Stimulated activated CD8-positive, alpha-beta memory T cell treated with anti-CD3 and anti-CD28 coated beads, Interleukin-7, amount 100 ng/mL, for 48 hours (primary cell): ENCODE data around the gene PPFIA4.
A peak's percentile ranks its signal among the peaks of the same experiment; 100 is the strongest.
"Not testable (repeated sequence)": the region's sequence is repeated elsewhere in the genome, so short reads cannot be mapped to it uniquely, and the experiment has no call there.

Experiments
- DNase-seq, 2 donors: peaks; one replicate each; pipeline ENCODE4 v3.0.0-alpha.2; 2020; ENCODE audit warnings: low read depth in 1 of 2; ENCODE audit errors: extremely low read depth in 1 of 2

PPFIA4 gene

DNA sequence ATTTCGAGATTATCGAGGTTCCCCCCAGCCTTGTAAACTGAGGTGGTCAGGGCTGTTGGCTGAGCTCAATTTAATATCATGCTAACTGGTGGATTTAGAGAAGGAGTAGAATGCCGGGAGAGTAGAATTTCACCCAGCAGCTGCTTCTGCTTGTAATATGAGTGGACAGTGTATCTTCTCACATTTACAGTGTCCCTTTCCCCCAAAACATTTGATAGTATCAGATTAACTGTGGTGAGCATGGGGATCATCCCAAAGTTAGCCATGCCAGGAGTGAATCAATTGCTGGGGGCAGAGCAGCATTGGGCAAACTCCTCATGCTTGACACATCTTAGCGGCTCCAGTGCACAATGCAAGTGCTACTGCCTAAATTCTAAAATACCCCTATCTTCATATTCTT lies 9.2 kb upstream of the PPFIA4 start:
- no peak for DNase-seq

DNA sequence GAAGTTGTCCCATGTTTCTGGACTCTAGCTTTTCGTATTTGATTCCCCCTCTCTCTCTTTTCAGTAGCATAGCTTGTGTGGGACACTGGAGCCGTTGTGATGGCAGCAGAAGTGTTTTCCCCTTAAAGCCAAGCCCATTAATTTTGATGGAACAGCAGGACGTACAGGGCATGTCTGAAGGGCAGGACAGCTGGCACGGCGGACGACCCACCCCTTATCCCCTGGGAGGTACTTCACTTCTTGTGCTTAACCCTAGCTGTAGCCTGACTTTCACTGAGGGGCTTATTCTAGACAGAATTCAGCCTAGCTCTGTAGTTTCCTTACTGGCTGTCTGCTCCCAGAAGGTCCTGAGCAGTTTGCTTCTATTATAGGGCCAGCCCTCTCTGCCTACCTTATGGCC lies 8.6 kb upstream of the PPFIA4 start:
- DNase-seq = no peak

DNA sequence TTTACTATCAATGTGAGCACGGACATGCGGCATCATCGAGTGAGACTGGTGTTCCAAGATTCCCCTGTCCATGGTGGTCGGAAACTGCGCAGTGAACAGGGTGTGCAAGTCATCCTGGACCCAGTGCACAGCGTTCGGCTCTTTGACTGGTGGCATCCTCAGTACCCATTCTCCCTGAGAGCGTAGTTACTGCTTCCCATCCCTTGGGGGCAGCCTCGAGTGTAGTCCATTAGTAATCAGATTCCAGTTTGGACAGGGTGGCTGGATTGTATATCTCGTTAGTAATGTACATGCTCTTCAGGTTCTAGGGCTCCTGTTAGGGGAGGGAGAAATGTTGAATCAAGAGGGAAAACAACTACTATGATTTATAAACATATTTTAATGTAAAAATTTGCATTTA lies 3.4 kb upstream of the PPFIA4 start:
- DNase-seq = not testable (repeated sequence)

DNA sequence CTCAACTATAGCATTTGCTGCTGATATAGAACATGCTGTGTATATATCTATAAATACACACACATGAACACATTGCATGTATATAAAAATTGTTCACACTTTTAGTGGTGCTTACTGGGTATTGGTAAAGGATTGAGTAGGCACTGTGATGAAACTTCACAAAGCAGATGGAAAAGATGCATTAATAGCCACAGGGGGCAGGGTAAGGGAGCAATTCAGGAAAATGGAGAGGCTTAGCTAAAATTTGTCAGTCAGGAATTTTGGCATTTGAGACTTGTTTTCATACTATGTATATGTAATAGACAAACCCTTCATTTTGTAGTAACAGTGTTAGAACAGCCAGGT lies 633 bp upstream of the PPFIA4 start:
- no peak for DNase-seq

DNA sequence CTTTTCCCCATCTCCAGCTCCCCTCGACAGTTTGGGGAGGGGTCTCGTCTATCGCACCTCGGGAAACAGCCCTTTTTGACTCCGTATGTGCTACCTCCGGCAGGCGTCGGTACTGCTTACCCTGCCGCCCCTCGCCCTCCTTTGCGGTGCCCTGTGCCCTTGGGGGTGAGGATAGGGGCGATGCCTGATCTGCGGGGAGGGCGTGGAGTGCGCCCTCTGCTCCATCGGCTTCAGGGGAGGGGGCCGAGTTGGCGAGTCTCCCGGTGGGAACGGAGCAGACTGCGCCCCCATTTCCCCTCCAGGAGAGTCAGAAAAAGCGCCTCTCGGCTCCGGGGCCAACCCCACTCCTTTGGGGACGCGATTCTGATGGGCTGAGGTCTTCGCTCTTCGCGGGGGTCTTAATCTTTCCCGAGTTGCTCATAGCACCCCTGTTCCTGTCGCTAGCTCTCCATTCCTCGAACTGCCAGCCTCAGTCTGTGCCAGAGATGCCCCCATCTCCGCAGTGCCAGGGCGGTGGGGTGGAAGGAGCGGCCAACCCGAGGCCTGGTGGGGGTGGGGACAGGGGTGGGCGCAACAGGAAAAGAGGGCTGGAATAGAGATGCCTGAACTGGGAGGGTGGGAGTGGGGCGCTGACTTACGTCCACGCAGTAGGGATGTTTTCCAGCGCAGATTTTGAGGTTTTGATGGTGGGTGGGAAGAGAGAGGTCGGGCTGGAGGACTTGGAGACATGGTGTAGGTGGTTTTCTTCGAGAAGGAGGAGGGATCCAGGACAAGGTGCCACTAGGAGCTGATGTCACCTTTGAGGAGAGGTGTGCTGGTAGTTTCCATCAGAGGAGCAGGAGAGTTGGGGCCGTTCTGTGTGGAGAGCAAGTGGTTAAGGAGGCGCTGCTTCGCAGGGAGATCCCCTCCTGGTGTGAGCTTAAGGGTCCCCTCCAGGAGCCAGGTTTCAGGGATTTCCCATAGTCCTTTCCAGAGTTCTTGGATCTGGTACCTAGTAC lies 674 bp downstream of the PPFIA4 start:
- no peak for DNase-seq

DNA sequence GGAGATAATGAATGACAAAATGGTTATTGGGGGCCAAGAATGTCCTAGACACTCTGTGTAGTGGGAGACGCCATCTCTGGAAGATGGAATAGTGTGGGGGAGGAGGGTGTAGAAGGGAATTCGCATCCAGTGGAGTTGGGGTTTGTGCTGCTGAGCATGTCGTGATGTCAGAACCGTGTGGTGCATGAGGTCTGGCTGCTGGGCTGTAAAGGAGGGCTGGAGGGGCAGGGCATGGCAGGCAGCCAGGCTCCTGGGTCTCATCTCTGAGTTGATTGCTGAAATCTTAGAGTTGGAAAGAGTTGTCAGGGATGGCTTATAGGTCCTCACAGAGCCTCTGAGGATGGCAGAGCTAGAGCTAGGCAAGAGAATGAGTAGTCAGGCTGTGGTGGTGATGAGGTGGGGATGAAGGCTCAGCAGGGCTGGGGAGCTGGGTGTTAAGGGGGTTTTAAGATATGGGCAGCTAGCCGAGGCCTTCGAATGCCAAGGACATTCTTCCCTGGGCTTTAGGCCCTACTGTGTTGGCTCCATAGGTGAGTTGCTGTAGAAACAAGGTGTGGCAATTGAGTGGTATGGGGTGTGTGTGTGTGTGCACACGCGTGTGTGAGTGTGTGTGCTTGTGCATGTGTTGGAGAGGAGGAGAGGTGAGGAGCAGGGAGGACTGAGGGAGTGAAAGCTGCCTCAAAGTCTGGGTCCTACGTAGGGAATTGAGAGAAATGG lies 1.9 kb downstream of the PPFIA4 start:
- DNase-seq = no peak

DNA sequence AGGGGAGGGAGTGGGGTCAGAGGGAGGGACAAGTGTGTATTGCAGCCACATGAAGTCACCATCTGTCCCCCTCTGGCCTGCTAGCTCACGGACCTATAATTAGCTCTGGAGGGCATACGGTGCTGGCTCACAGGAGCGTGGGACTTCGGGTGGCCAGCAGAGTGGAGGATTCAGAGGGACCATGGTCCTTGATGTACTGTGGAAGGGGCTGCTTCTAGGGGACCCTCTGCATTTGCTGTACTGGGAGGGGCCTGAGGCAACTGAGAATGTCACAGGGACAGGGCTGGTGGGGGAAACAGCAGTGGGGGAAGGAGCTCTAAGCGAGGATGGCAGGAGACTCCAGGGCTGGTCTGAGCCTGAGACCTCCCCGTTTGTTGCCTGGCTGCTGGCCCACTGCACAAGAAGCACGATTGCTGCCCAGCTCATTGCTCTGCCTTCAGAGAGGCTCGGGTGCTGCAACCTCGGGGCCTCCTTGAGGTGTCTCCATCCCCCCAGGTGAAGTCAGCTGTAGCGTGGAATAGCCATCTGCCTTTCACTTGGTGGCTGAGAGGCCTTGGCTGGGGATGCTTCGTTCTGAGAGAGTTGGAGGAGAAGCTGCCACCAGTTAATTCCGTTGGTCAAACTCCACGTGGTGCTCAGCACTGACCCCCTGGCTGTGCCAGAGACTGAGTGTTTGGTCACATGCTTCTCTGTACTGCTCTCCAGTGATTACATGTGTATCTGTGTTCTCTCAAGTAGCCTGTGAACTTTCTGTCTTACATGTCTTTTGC lies 2.7 kb downstream of the PPFIA4 start:
- DNase-seq = no peak

DNA sequence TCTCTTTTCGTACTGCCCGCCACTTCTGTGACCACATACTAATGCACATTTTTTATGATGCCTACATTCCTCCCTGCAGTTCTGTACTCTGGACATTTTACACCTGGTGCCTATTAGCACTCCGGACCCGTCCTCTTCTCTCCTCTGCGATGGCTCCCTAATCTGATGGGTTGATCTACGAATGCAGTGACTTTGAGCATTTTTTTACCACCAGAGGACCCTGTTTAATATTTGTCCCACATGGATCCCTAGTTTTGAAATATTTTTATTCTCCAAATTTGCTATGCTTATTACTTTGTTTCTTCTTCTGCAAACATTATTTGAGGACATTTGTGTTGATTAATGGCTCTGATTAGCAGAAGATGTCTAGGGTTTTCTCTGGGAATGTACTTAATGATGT lies 5.2 kb downstream of the PPFIA4 start:
- no peak for DNase-seq

DNA sequence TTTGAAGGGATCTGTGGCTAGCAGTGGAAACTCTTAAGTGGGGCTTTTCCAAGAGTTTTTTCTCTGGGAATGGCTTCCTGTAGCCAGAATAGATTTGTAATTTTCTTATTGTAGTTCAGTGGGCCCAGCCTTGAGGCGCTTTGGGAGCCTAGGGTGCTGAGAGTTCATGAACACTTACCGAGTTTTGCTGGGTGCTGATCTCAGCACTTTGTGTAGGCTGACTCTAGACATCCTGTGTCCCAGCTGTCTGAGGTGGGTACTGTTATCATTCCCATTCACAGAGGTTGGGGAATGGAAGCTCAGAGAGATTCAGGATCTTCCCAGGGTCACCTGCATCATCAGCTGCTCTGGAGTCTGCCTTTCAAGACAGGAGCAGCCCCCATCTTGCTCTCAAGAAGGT lies 7.0 kb downstream of the PPFIA4 start:
- DNase-seq = no peak

DNA sequence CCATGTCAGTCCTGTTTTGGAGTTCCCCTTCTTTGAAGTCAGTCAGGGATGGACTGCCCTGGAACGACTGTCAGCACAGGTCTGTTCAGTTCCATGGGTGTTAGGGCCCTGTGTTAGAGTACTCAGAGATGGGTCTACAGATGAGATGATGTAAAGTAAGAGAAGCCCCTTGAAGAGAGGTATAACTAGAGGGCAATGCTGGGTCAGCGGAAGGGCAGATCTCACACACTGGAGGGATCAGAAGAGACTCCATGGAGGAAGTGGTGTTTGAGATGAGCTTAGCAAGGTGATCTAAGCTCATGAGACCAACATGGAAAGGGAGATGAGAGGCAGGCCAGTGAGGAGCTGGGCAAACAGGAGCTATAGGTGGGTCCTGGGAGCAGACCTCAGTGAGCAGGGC lies 7.6 kb downstream of the PPFIA4 start:
- no peak for DNase-seq

DNA sequence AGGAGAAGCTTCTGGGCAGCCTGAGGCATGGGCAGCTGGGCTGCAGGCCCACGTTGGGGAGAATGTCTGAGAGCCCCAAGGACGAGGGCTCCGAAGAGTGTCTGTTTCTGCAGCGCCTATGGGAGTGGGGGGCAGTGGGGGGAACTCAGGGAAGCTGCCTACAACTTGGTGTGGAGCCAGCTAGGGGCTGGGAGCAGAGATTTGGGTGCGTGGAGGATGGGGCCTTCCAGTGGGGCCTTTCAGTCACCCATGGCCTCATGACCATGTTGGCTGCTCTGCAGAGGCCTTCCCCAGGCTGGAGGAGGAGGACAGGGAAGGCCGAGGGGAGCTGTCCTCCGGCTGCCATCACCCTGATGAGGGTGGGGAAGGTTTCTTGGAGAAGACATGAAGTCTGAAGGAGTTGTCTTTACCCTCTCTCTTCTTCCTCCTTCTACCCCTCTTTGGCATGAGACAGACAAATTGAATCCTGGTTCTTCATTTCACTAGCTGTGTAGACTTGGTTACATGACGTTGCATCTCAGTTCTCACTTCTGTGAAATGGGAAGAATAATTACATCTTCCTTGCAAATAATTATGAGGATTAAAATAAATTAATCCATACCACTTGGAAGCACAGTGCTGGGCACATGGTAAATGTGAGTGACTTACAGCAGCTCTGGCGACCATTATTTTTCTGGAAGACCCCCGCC lies 8.3 kb downstream of the PPFIA4 start:
- no peak for DNase-seq

DNA sequence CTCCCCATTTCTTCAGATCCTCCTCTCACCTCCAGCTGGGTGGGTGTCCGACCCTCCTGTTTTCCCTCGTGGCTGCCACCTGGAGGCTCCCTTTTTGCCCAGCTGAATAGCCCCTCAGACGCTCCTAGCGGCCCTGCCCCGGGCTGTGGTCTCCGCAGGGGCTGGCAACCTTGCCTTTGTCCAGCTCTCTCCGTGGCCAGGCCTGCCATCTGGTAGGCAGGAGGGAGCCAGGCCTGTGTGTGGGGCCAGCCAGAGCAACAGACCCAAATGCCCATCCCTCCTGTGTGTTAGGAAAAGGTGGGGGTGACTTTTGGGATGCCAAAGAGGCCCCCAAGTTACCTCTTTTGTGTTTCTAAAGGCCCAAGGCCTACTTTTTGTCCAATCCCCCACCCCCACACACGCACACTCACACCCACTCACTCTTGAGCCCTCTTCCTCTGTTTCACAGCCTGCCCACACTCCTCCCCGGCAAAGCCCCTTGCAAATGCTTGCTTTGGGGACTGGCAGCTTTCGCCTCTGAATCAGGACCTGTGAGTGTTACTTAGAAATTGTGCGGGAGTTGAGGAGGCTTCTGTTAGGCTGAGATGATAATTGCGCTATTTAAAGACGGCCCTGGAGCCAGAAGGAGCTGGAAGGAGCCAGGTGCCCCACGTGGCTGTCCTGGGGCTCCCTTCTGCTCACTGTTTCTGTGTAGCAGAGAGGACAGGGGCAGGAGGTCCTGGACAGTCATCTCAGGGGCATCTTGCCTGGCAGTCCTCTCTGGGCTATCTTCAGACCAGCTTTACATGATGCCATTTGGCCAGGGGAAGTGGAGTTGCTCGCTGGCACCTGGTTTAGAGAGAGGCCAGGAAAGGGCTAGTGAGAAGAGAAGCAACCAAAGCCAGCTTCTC lies 9.1 kb downstream of the PPFIA4 start:
- no peak for DNase-seq

DNA sequence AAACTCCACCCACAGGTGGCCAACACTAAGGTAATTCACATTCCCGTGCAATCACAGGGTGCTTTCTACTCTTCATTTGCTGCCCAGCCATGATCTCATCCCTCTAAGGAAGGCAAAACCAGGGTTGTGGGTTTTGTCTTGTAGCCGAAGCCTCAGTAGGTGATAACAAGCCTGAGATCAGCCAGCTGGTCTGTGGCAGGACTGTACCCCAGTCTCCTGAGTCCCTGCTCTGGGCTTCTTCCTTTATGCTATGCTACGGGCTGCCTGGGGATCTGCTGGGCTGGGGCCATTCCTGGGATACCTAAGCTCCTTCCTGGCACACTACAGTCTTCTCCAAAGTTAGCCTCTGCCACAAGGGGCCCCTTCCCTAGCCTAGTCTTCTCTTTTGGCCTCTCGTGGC lies 9.8 kb downstream of the PPFIA4 start:
- no peak for DNase-seq

DNA sequence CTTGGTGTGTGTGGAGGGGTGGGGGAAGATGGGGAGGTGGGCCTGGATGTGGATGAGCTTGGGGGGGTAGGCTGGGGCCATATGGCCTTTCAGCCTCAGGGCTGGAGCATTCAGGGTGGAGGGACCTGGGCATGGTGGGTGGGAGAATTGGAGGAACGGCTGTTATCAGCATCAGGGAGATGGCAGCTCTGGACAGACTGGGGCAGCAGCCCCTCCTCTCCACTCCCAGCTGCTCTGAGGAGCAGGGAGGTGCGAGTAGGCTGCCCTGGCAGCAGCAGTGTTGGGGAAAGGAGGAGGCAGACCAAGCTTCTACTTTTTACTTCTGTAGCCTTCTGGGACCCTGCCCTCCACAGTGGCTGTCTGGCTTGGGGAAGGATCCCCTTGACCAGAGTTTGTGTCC lies 10.2 kb downstream of the PPFIA4 start:
- DNase-seq = no peak

DNA sequence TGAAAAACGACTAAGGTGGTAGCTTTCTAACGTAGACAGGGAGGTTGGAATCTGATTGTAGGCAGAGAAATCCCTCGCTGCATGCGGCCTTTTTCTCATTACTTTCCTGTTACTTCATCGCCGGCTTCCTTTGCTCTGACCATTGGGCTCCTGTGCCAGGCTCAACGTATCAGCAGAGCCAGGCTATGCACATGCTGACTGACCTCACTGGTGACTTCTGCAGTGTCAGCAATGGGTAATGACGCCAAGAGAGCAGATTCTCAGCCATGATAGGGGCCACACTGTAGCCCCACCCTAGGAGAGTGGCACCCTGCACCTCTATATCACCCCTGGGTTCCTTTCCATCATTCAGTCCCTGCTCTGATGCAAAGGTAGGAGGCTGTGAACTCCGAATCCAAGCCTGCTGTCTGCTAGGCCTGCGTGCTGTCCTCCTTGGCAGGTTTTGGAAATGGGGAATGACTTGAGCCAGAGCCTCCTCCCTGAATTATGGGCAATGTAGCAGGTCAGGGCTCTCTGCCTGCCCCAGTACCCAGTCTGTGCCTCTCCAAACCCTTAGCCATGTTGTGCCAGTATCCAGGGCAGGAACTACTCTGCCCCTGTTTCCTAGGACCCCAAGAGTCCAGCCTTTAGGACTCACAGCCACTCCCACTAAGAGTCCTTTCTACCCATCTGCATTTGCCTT lies 11.4 kb downstream of the PPFIA4 start:
- DNase-seq = no peak

DNA sequence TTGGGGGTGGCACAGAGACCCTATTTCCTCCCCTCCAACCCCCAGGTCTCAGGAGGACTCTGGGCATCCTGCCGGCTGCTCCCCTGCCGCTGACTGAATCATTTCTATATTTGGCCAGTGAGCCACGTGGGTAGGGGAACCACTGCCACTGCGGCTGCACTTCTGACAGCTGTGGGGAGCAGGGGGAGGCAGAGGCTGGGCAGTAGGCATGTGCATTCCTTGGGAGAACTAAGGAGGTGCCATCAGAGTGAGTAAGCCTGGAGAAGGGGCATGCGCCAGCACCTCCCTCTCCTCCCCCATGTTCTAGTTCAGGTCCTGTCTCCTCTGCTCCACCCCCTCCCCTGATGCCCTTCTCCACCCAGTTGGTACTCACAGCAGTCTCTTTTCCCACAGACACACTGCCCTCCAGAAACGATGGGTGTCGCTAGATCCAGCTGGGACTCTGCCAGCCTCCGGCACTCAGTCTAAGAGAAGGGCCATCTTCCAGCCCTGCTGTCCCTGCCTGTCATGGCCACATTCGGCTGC lies 12.0 kb downstream of the PPFIA4 start:
- DNase-seq = no peak

DNA sequence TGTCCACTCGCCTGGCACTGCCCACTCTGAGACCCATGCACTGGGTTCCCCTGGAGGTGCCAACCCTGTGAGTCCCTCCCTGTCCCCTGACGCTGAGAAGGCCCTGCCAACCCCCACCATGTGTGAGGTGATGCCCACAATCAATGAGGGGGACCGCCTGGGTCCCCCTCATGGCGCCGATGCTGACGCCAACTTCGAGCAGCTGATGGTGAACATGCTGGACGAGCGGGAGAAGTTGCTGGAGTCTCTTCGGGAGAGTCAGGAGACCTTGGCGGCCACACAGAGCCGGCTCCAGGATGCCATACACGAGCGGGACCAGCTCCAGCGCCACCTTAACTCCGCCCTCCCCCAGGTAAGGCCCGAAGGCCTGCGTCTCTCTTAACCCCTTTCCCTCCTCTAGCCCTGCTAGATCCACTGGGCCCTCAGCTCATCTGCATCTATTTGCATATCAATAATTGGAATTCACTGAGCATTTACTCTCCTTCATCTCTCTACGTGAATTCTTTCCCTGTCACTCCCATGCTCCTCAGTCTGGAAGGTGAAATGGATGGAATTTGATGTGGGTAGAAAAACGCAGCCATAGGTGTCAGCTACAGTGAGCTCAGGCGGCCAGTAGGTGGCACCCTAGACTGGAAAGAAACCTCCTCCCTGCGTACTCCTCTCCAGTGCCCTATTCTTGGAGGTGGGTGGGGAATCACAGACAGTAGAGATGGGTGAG lies 12.8 kb downstream of the PPFIA4 start:
- DNase-seq = peak; percentile 18 to 25
